ENCODE measurements around the gene UBE2V1.

UBE2V1 gene

GRCh38 chr20:50061151-50062005 lies 51.6 kb downstream of the UBE2V1 start:
- Histone ChIP-seq H3K27ac (no peak overlapping the region), H3K79me2 (no peaks in the 10 kb centered on the region), H3K9me3 (ENCODE audit: control insufficient read depth, low read length) (no peaks in the 10 kb centered on the region), H3K27me3 (ENCODE audit: control insufficient read depth, insufficient read depth, low read length) (no peaks in the 10 kb centered on the region), H2AFZ (no peak overlapping the region), H3K4me2 (ENCODE audit: low read length) (no peak overlapping the region), H3K4me3 (ENCODE audit: low read depth, low read length) (no peak overlapping the region), H3K4me1 (no peaks in the 10 kb centered on the region), H3K36me3 (ENCODE audit: control insufficient read depth, insufficient read depth, low read length) (no peaks in the 10 kb centered on the region), H3K9ac (no peak overlapping the region)
- no peak for TF ChIP-seq CTCF (IDR thresholded peaks at IDR 0.05)

DNA sequence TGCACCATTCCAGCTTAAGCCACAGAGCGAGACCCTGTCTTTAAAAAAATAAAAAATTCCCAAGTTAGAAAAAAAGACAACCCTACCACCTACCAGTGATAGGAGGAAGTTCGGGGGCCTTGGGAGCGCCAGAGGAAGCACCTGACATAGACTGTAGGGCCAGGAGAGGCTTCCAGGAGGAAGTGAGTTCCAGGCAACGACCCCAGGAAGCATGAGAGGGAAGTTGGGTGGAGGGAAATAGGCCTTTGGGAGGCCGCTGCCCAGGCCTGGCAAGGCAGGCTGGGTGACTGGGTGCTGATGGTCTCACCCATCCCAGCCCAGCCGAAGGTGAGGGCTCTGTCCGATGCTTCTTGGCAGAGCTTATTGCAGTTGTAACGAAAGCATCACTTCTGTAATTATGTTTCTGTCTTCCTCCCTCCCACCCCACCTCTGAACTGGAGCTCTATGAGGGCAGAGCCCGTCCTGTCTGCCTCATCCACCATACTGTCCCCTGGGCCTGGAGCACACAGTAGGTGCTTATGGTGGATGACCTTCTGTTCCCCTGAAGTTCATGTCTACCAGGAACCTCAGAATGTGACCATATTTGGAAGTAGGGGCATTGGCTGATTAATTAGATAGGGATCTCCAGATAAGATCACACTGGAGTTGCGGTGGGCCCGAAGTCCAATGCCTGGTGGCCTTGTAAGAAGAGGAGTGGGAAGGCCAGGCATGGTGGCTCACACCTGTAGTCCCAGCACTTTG lies 54.1 kb downstream of the UBE2V1 start:
- H3K79me2 ChIP-seq = no peaks in the 10 kb centered on the region

DNA sequence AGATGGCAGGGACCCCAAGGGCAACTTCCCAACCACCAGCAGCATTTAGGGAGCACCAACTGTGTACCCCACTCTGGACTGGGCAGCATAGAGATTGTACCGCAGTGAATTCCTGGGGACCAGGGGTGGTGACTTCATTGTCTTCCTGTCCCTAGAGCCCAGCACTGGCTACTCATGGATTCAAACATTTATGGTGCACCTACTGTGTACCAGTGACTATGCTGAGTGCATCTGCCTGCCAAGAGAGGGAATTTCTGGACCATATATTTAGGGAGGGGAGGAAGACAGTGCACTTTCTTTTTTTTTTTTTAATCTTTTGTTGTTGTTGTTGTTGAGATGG lies 55.3 kb downstream of the UBE2V1 start:
- Histone ChIP-seq H3K9ac (no peak overlapping the region), H3K4me2 (ENCODE audit: low read length) (no peak overlapping the region), H3K27me3 (ENCODE audit: control insufficient read depth, insufficient read depth, low read length) (no peaks in the 10 kb centered on the region), H3K4me1 (no peaks in the 10 kb centered on the region), H3K9me3 (ENCODE audit: control insufficient read depth, low read length) (no peaks in the 10 kb centered on the region), H3K36me3 (ENCODE audit: control insufficient read depth, insufficient read depth, low read length) (no peaks in the 10 kb centered on the region), H3K4me3 (ENCODE audit: low read depth, low read length) (no peak overlapping the region), H3K27ac (no peak overlapping the region), H3K79me2 (no peaks in the 10 kb centered on the region), H2AFZ (no peak overlapping the region)
- TF ChIP-seq CTCF (IDR thresholded peaks at IDR 0.05) = no peak

More for the DNA sequence above, 54.1 kb downstream of the UBE2V1 start:
- Histone ChIP-seq H3K9me3 (ENCODE audit: control insufficient read depth, low read length) (no peaks in the 10 kb centered on the region), H3K9ac (no peak overlapping the region), H2AFZ (no peak overlapping the region), H3K36me3 (ENCODE audit: control insufficient read depth, insufficient read depth, low read length) (no peaks in the 10 kb centered on the region), H3K27me3 (ENCODE audit: control insufficient read depth, insufficient read depth, low read length) (no peaks in the 10 kb centered on the region), H3K4me2 (ENCODE audit: low read length) (no peak overlapping the region), H3K27ac (no peak overlapping the region), H3K4me1 (no peaks in the 10 kb centered on the region), H3K4me3 (ENCODE audit: low read depth, low read length) (no peak overlapping the region)
- no peak for TF ChIP-seq CTCF (IDR thresholded peaks at IDR 0.05)

GRCh38 chr20:50056951-50057713 lies 55.8 kb downstream of the UBE2V1 start:
- H3K4me2 ChIP-seq (ENCODE audit: low read length) = no peak overlapping the region
- H3K36me3 ChIP-seq (ENCODE audit: control insufficient read depth, insufficient read depth, low read length) = no peaks in the 10 kb centered on the region
- H3K9me3 ChIP-seq (ENCODE audit: control insufficient read depth, low read length) = no peaks in the 10 kb centered on the region
- no peak overlapping the region for H3K9ac ChIP-seq
- no peaks in the 10 kb centered on the region for H3K79me2 ChIP-seq
- TF ChIP-seq CTCF (IDR thresholded peaks at IDR 0.05) = no peak
- no peaks in the 10 kb centered on the region for H3K4me1 ChIP-seq
- H2AFZ ChIP-seq = no peak overlapping the region
- no peaks in the 10 kb centered on the region for H3K27me3 ChIP-seq (ENCODE audit: control insufficient read depth, insufficient read depth, low read length)
- no peak overlapping the region for H3K27ac ChIP-seq
- H3K4me3 ChIP-seq (ENCODE audit: low read depth, low read length) = no peak overlapping the region
